HG02610 (cell line): Measurements from ENCODE around the gene PPP6R2.
"Not testable (repeated sequence)": the region's sequence is repeated elsewhere in the genome, so short reads cannot be mapped to it uniquely, and the experiment has no call there.

Experiments used
- ATAC-seq: cut with Tn5 transposase; IDR thresholded peaks from one replicate; pipeline ENCODE4 v1.9.1; 2021; ENCODE audit warnings: mild to moderate bottlenecking, moderate library complexity; ENCODE audit not compliant: unreplicated experiment

PPP6R2 gene

DNA sequence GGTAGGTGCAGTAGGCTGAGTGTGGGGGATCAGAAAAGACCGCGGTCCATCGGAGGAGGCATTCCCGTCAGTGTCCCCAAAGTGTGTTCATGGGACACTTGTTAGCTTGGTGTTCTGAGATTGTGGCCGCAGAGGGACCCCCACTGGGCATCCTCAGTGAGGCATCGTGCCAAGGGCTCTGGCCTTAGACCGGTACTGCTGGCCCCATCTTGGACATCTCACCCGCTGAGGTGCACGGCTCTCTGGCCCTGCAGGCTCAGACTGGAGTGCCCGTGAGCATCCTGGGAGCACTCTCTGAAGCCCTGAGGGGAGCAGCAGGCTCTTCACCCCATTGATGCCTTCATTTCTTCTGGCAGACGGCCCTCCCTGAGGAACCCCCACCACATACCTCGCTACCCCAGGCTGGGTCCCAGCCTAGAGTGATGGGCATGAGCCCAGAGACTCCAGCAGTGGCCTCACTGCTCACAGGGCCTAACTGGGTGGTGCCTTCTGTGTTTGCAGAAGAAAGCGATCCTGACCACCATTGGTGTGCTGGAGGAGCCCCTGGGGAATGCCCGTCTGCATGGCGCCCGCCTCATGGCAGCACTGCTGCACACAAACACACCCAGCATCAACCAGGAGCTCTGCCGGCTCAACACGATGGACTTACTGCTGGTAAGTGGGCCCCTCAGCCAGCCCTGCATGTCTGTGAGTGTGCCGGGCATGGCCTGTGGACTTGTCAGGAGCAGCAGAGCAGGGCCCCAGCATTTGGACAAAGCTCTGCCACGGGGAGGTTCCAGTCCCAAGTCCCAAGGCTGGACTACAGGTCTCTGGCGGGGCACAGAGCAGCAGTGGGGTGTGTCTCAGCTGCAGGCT lies 80.1 kb downstream of the PPP6R2 start:
- ATAC-seq = no peak

DNA sequence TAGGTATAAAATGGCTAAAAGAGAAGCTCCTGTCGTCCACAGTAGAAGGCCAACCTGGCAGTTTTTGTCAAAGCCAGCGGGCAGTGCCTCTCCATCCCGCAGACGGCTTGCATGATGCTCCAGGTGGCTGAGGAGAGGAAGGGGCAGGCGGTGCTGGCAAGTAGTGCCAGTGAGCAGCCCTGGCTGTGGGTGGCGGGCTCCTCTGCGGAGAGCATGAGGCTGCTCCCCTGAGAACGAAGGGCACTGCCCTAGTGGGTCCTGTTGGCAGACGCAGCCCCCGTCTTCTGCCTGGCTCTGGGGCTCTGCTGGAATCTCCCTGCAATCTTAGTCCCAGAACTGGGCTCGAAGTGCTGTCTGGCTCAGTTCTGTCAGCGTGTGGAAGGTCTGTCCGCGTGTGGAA lies 80.8 kb downstream of the PPP6R2 start:
- ATAC-seq = no peak

DNA sequence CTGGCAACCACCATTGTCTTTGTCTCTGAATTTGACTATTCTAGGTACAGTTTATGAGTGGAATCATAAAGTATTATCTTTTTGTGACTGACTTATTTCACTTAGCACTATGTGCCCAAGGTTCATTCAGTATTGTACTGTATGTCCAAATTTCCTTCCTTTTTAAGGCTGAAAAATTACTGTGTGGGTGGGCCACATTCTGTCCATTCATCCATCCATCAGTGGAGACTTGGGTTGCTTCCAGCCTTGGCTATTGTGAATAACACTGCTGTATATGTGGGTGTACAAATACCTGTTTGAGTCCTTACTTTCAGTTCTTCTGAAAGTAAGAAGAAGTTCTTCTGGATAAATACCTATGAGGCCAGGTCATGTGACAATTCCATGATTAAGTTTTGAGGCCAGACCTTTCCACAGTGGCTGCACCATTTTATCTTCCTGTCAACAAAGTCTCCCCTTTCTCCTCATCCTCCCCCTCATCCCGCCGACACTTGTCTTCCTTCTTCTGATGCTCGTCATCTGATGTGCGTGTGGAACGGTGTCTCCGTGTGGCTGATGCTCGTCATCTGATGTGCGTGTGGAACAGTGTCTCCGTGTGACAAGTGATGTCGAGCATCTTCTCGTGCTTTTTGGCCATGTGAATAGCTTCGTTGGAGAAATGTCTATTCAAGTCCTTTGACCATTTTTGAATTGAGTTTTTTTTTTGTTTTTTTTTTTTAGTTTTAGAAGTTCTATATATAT lies 82.2 kb downstream of the PPP6R2 start:
- ATAC-seq = no peak

DNA sequence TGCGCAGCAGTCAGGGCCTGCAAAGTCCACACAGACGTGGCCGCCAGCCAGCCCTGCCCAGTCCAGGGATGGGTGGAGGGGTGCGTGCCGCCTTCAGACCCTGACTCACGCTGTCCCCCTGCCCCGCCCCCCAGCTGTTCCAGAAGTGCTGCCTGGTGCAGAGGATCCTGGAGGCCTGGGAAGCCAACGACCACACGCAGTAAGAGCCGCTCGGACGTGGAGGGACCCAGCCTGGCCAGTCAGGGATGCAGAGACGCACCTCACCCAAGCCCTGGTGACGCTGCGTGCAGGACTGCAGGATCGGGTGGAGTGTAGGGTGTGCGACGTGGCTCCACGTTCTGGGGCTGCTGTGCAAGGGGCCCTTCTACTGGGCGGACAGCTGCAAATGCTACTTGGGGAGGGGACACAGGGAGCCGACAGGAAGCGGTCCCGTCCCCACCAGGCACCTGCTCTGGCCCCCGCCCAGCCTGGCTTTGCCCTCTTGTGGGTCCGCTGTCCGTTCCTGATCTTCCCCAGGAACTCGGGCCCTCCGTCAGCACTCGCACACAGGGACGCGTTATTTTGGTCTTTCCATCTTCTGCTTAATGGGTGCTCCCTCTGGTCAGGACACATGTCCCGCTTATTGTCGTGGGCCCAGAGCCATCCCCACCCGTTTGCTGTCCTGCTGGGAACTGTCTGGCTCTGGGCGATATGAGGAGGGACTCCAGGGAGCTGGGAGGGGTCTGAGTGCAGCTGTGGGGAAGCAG lies 89.2 kb downstream of the PPP6R2 start:
- ATAC-seq = no peak

DNA sequence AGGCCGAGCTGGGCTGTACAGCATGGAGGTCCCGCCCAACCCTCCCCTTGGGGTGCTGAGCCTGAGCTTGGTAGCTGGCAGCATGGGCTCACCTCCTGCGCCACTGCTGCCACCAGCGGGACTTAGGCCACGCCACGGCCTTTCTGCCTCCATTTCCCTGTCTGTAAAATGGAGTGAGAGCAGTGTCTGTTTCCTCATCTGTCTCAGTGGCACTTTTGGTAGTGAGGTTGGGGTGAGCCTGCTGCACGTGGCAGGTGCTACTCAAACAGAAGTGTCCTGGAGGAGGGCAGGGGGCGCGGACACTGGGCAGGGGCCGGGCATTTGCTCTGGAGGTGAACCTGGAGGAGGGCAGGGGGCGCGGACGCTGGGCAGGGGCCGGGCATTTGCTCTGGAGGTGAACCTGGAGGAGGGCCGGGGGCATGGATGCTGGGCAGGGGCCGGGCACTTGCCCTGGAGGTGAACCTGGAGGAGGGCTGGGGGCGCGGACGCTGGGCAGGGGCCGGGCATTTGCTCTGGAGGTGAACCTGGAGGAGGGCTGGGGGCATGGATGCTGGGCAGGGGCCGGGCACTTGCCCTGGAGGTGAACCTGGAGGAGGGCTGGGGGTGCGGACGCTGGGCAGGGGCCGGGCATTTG lies 89.9 kb downstream of the PPP6R2 start:
- ATAC-seq = not testable (repeated sequence)

DNA sequence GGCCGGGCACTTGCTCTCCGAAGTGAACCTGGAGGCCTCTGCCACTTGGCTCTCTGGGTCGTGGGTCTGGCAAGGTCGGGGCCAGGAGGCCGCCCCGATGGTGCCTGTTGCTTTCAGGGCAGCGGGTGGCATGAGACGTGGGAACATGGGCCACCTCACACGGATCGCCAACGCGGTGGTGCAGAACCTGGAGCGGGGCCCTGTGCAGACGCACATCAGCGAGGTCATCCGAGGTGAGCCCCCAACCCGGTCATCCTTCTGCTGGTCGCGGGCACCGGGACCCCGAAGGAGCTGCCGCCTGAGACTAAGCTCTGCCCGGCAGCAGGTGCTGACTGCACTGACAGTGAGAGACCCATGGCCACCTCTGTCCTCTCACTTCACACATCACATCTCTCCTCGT lies 91.7 kb downstream of the PPP6R2 start:
- no peak for ATAC-seq

DNA sequence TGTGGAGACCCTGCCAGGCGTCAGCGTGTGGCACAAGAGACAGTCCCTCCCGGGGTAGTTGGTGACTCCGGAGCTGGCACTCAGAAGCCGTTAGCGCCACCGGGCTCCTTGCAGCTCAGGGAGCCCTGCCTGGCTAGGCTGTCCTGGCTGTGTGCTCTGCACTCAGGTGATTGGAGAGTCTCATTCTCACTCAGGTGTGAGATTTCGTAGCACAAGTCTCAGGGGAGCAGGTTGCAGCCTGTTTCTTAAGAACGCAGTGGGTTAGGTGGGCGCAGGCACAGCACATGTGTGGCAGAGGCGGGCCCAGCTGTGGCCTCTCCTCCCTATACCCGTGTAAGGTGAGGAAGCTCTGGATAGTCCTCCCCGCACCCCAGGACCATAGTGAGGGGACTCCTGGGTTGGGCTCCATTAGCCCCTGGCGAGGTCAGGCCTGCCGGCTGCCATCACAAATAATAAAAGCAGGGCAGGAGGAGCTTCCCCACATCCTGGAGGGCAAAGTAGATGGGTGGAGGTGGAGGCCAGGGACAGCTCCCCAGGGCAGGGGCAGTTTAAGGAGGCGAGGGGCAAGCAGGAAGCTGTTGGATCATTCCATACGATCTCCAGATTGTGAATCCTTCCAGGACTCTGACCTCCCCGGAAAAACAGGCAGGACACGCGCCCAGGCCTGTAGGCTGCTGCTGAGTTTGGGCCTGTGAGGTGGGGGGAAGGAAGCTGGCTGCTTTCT lies 92.3 kb downstream of the PPP6R2 start:
- ATAC-seq = no peak

DNA sequence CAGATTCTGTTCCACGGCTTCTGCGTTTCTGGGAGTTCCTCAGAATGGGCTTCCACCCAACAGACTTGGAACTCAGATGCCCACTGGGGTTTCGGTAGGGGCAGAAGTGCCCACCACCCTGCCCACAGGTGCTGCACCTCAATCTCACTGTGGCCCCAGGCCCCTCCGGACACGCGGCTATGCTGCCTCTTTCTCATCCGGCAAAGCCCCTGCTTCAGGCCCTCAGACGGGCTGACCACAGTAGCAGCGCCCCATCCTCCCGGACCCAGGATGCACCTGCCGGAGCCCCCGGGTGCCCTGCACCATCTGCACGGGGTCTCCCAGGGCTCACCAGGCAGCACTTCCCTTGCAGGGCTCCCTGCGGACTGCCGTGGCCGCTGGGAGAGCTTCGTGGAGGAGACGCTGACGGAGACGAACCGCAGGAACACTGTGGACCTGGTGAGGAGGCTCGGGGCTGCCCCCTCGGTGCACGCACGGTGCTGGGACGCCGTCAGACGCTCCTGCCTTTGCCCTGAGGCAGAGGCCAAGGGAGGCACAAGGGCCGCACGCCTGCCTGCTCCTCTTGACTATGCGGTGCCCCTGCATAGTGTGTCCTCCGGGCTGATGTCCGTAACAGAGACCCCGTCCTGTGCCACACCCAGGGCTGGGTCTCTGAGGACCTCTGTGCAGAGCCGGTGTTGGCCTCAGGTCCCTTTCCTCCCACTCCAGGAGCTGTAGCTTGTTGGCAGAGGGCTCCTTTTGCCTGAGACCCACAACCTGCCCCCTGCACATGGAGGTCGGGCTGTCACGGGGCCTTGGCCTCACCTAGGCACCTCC lies 93.1 kb downstream of the PPP6R2 start:
- ATAC-seq = no peak

DNA sequence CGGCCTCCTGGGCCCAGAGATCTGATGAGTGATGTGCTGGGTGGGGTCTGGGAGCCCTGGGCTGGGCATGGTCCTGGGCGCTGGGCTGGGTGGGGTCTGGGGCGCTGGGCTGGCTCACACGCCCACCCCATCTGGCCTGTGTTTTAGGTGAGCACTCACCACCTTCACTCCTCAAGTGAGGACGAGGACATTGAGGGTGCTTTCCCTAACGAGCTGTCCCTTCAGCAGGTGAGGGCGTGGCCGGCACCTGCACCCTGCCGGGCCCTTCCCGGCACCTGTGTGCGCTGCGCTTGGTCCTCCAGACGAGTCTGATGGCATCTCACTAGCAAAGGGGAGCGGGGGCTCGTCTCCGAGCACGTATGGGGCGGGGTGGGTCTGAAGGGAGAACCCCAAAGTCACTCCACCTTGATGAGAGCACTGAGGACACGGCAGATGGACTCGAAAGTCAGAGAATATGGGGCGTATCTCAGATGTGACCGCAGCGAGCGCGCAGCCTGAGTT lies 93.8 kb downstream of the PPP6R2 start:
- ATAC-seq = no peak

DNA sequence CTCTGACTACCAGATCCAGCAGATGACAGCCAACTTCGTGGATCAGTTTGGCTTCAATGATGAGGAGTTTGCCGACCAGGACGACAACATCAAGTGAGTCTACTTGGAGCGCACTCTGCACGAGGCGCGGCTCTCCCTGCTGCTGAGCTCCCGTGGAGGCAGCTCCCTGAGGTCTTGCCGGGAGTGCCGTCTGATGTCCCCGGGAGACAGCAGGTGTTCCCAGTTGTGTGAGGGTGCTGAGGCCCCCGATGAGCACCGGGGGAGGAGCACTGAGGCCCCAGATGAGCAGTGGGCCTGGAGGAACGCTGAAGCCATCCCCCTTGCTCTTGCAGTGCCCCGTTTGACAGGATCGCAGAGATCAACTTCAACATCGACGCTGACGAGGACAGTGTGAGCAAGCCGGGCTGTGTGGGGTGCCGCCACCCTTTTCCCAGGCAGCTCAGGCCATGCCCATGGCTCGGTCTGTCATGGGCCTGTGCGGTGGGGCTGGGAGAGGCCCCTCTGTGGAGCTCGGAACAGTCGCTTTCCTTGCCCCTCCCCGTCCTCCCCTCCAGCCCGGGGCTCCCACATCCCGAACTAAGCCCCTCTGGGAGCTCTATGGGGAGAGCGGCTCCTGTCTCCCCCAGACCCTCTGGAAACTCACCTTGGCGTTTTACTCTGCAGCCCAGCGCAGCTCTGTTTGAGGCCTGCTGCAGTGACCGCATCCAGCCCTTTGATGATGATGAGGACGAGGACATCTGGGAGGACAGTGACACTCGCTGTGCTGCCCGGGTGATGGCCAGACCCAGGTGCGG lies 94.6 kb downstream of the PPP6R2 start:
- ATAC-seq = no peak

DNA sequence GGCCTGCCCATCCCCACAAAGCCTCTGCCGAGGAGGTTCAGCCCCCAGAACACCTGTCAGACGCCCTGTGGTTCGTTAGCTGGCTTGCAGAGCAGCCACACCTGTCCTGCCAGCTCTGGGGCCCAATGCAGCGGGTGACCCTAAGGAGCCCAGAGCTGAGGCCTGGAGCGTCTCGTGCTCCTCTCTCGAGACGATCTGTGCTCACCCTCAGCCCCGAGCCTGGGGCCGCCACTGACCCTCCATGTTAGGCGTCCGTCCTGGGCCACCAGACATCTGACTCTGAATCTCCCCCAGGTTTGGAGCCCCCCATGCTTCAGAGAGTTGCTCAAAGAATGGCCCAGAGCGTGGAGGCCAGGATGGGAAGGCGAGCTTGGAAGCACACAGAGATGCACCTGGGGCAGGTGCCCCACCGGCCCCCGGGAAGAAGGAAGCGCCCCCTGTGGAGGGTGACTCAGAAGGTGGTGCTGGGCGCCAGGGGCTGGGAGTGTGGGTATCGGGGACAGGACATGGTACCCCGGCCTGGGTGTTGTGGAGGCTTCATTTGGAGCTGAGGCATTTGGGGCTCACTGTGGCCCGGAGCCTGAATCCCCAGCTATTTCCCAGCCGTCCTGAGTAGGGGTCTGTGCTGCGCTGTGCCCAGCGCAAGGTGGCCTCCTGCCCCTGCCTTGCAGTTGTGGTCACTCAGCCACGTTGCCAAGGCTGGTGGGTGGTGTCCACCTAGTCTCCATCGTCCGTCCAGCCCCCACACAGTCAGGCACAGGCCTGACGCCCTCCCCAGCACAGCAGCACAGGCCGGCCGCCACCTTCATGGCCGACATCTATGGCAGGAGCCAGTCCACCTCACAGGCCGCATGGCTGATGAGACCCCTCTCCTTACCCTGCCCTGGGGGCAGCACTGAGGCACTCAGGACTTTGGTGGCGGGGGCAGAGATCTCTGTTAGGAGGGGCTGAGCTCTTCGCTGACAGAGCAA lies 95.5 kb downstream of the PPP6R2 start:
- ATAC-seq = no peak

DNA sequence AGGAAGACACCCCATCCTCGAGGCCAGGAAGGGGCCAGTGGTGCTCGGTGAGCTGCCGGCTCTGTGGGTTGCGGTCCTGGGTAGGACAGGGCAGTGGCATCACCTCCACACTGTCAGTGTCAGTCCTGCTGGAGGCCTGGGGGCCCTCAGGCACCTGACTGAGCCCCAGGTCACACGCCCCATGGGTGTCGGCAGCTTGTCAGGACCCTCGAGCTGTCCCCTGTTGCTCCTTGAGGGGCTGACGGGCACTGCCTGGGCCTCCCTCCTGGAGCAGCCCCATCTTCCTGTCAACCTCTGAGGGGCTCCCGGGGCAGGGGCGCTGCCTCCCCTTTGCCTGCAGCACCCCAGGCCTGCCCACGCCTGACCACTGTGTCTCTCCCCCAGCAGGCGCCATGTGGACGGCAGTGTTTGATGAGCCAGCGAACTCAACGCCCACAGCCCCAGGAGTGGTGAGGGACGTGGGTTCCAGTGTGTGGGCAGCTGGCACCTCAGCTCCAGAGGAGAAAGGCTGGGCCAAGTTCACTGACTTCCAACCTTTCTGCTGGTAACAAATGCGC lies 96.3 kb downstream of the PPP6R2 start:
- ATAC-seq = no peak

DNA sequence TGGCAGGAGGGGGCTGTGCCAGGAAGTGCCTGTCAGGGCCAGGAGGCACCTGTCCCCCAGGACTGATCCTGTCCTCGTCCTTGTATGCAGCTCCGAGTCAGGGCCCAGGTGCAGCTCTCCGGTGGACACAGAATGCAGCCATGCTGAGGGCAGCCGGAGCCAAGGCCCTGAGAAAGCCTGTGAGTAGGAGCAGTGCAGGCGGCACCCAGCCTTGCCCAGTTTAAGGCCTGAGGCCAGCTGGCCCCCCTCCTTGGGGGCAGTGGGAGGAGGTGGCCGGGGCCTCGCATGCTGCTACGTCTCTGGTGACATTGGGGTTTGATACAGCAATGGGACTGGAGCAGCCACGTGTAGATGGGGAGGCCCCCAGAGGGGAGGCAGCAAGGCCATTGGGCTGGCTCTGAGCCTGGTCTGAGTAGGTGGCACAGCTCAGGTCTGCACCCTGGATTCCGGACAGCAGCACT lies 96.8 kb downstream of the PPP6R2 start:
- no peak for ATAC-seq

DNA sequence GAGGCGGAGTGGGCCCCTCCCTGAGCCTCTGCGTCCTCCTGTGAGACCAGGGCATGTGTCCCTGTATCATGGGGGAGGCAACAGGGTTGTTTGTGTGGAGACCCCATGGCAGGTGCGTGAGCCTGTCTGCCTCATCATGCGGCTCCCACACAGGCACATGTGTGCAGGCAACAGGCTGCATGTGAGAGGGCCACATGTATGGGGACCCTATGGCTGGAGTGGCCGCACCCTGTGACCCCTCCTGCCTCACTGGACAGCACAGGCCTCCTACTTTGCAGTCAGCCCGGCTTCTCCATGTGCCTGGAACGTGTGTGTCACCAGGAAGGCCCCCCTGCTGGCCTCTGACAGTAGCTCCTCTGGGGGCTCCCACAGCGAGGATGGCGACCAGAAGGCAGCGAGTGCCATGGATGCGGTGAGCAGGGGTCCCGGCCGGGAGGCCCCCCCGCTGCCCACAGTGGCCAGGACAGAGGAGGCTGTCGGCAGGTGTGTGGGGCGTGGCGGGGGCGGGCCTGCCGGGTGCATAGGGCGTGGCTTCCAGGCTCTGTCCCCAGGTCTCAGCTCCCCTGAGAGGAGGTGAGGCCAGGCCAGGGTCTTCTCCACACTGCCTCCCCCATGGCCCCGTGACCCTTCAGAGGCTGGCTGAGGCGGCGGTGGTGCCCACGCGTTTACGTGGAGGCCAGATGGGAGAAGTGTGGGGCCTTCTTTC lies 97.6 kb downstream of the PPP6R2 start:
- no peak for ATAC-seq

DNA sequence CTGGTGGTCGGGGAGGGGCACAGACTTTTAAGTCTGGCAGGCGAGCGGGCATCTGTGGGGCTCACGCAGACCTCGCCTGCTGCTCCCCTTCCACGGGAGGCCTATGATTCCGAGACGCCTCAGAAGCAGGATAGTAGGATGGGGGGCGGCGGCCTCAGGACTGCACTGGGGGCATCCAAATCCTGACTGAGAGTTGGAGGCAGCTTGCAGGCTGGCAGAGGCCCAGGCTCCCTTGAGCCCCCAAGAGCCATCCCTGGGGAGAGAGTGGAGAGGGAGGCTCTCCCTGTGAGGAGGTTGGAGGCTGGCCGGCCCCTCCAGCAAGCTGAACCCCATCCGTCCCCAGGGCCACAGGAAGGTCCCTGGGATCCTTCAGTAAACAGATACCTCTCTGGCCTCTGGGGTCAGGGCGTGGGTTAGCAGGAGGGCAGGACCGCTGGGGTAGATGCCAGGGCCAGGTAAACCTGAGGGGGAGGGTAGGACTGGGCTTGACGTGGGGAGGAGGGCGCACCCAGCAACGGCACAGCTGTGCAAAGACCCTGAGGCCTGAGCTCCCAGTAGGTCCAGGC lies 98.4 kb downstream of the PPP6R2 start:
- no peak for ATAC-seq

DNA sequence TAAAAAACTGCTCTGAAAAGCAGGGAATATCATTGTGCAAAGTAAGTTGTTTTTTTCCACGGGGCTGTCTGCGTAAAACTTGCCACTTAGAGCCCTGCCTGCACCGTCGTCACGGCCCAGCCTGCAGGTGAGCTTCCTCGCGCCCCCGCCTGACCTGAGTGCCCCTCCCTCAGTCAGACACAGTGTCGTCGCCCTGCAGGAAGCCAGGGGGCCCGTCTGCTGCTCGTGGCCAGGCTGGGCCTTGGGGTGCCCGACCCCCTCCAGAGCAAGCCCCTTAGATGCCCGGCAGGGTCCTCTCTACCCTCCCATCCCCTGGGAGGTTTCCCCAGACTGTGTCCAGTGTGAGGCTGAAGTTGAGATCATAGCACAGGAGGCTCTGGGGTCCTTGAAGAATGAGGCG lies 100.1 kb downstream of the PPP6R2 start:
- ATAC-seq = no peak
